Stimulated activated CD4-positive, alpha-beta T cell treated with anti-CD3 and anti-CD28 coated beads, Interleukin-4, amount 100 ng/mL, for 48 hours (primary cell): ENCODE data around the gene ERBB2.
"Not testable (repeated sequence)": the region's sequence is repeated elsewhere in the genome, so short reads cannot be mapped to it uniquely, and the experiment has no call there.

Experiments used
- DNase-seq, 2 donors: peaks; one replicate each; pipeline ENCODE4 v3.0.0-alpha.2; 2020; ENCODE audit warnings: low read depth in 2 of 2

Gene ERBB2

GRCh38 chr17:39744836-39745215 lies 45.0 kb downstream of the ERBB2 start:
- no peak for DNase-seq

- DNase-seq: no peak
These were observed 45.7 kb downstream of the ERBB2 start for GRCh38 chr17:39745335-39746144.

- DNase-seq: no peak
These were observed 46.2 kb downstream of the ERBB2 start for GRCh38 chr17:39746145-39746461.

GRCh38 chr17:39747745-39748144 lies 47.9 kb downstream of the ERBB2 start:
- DNase-seq: no peak

- DNase-seq: not testable (repeated sequence)
These were observed 48.7 kb downstream of the ERBB2 start for GRCh38 chr17:39748444-39749034.

GRCh38 chr17:39750131-39751015 lies 50.5 kb downstream of the ERBB2 start:
- DNase-seq: no peak

GRCh38 chr17:39751016-39751543 lies 51.2 kb downstream of the ERBB2 start:
- no peak for DNase-seq

- no peak for DNase-seq
These were observed 51.8 kb downstream of the ERBB2 start for GRCh38 chr17:39751637-39752036.

GRCh38 chr17:39752241-39752881 lies 52.5 kb downstream of the ERBB2 start:
- no peak for DNase-seq

GRCh38 chr17:39753514-39754160 lies 53.8 kb downstream of the ERBB2 start:
- peak in 1 of 2 donors; percentile 37 for DNase-seq

- DNase-seq: peak; percentile 91 to 94
These were observed 54.5 kb downstream of the ERBB2 start for GRCh38 chr17:39754161-39754957.

GRCh38 chr17:39754958-39755553 lies 55.2 kb downstream of the ERBB2 start:
- DNase-seq: no peak

GRCh38 chr17:39755554-39756379 lies 55.9 kb downstream of the ERBB2 start:
- DNase-seq: no peak

- no peak for DNase-seq
These were observed 56.7 kb downstream of the ERBB2 start for GRCh38 chr17:39756380-39757079.

GRCh38 chr17:39757176-39757662 lies 57.4 kb downstream of the ERBB2 start:
- DNase-seq: no peak

GRCh38 chr17:39757931-39758873 lies 58.3 kb downstream of the ERBB2 start:
- DNase-seq: peak in 1 of 2 donors; percentile 64

GRCh38 chr17:39759204-39759603 lies 59.3 kb downstream of the ERBB2 start:
- no peak for DNase-seq
